SK-N-SH (cell line): ENCODE results near the gene UBTD2. TPM values are rescaled to one million over a fixed set of nuclear protein-coding genes. Genes with fewer than 3 reads are reported as not detected.

Source experiments
- CTCF ChIA-PET: fragments of 300-600, 350-600 bp; formaldehyde crosslinking; extraction: SDS; loops from one replicate; lab custom pipeline; 2021; lab: Yijun Ruan, JAX
- POLR2A ChIA-PET: fragments of 350-600 bp; sonication (Branson Sonifier 250); formaldehyde crosslinking; extraction: SDS; loops from one replicate; lab custom pipeline; 2020; ENCODE audit warnings: antibody characterized with exemption, inconsistent platforms; lab: Yijun Ruan, JAX
- DNase-seq: peaks from one replicate; pipeline ENCODE4 v3.0.0; 2012
- H2AFZ ChIP-seq: fragments of 200-600 bp; sonication (generic); 2 replicates; pipeline ENCODE4 v1.8.1; 2016; ENCODE audit warnings: antibody characterized with exemption, mild to moderate bottlenecking, low read depth
- H3F3A ChIP-seq: fragments of 200-600 bp; sonication (generic); replicated peaks from 2 replicates; pipeline ENCODE3; 2016; ENCODE audit warnings: antibody characterized with exemption, mild to moderate bottlenecking; ENCODE audit not compliant: insufficient read depth
- H3K27ac ChIP-seq, 2 experiments: fragments of 200-500 bp in 1 of 2; fragments of 200-600 bp in 1 of 2; sonication (Bioruptor generic) in 1 of 2; sonication (generic), shearing (Covaris generic) in 1 of 2; 2 replicates each; pipeline versions ENCODE4 v1.5.1 to v1.6.1; 2014 to 2016; ENCODE audit warnings: low read depth in 2 of 2, inconsistent platforms in 1 of 2, low read length in 1 of 2, mild to moderate bottlenecking in 1 of 2, mixed read lengths in 1 of 2
- H3K27me3 ChIP-seq: fragments of 200-600 bp; sonication (generic), shearing (Covaris generic); 2 replicates; pipeline ENCODE4 v1.6.1; 2016; ENCODE audit warnings: mixed run types; ENCODE audit not compliant: insufficient read depth
- H3K36me3 ChIP-seq, 2 experiments: fragments of 200-500 bp in 1 of 2; fragments of 200-600 bp in 1 of 2; sonication (Bioruptor generic) in 1 of 2; sonication (generic) in 1 of 2; replicated peaks in 1 of 2; 2 replicates each; pipeline versions ENCODE3 to v1.5.1; 2014 to 2016; ENCODE audit warnings: low read length in 1 of 2, mild to moderate bottlenecking in 1 of 2; ENCODE audit not compliant: insufficient read depth in 2 of 2, control insufficient read depth in 1 of 2
- H3K4me1 ChIP-seq, 2 experiments: fragments of 200-500 bp in 1 of 2; fragments of 200-600 bp in 1 of 2; sonication (Bioruptor generic) in 1 of 2; sonication (generic), shearing (Covaris generic) in 1 of 2; 2 replicates each; pipeline versions ENCODE4 v1.5.1 to v1.6.1; 2014 to 2016; ENCODE audit warnings: low read depth in 1 of 2, low read length in 1 of 2, mixed run types in 1 of 2; ENCODE audit not compliant: insufficient read depth in 2 of 2, control insufficient read depth in 1 of 2
- H3K4me2 ChIP-seq: fragments of 200-600 bp; sonication (generic), shearing (Covaris generic); 2 replicates; pipeline ENCODE4 v1.6.1; 2017; ENCODE audit warnings: mixed run types
- H3K4me3 ChIP-seq, 2 experiments: fragments of 200-500 bp in 1 of 2; fragments of 200-600 bp in 1 of 2; sonication (Bioruptor generic) in 1 of 2; sonication (generic), shearing (Covaris generic) in 1 of 2; 2 replicates each; pipeline versions ENCODE4 v1.5.1 to v1.8.1; 2014 to 2016; ENCODE audit warnings: low read depth in 2 of 2, inconsistent platforms in 1 of 2, low read length in 1 of 2, mild to moderate bottlenecking in 1 of 2, mixed read lengths in 1 of 2, moderate library complexity in 1 of 2
- H3K79me2 ChIP-seq: fragments of 200-600 bp; sonication (generic); 2 replicates; pipeline ENCODE4 v1.8.1; 2017; ENCODE audit warnings: mild to moderate bottlenecking; ENCODE audit not compliant: insufficient read depth
- H3K9ac ChIP-seq: fragments of 200-600 bp; sonication (generic); 2 replicates; pipeline ENCODE4 v1.6.1; 2017; ENCODE audit warnings: mixed run types
- H3K9me2 ChIP-seq: fragments of 200-600 bp; sonication (generic); 2 replicates; pipeline ENCODE4 v1.6.1; 2017; ENCODE audit warnings: mixed run types
- H3K9me3 ChIP-seq: fragments of 200-600 bp; sonication (generic); 2 replicates; pipeline ENCODE4 v1.6.1; 2017; ENCODE audit warnings: mixed run types, mild to moderate bottlenecking, moderate library complexity
- H4K20me1 ChIP-seq: fragments of 200-600 bp; sonication (generic); 2 replicates; pipeline ENCODE4 v1.6.1; 2017; ENCODE audit warnings: mild to moderate bottlenecking, mixed run types; ENCODE audit not compliant: insufficient read depth
- CHD2 ChIP-seq: fragments of 150-350 bp; IDR thresholded peaks from 2 replicates; pipeline ENCODE4 v1.6.1; 2018; ENCODE audit warnings: low read length; ENCODE audit not compliant: partially characterized antibody
- FOSL2 ChIP-seq: IDR thresholded peaks from 2 replicates; pipeline ENCODE4 v1.4.0; 2012; ENCODE audit warnings: low read depth, mild to moderate bottlenecking, moderate library complexity, borderline replicate concordance
- FOXJ3 ChIP-seq: sonication (generic); formaldehyde crosslinking; IDR thresholded peaks from 2 replicates; pipeline ENCODE4 v1.5.1; 2020; ENCODE audit warnings: mild to moderate bottlenecking, missing genetic modification reagents
- IRF3 ChIP-seq: fragments of 150-350 bp; IDR thresholded peaks from 2 replicates; pipeline ENCODE4 v1.6.1; 2016; ENCODE audit warnings: mild to moderate bottlenecking, low read depth, low read length
- JUND ChIP-seq: IDR thresholded peaks from 2 replicates; pipeline ENCODE4 v1.4.0; 2012
- MXI1 ChIP-seq: IDR thresholded peaks from 2 replicates; pipeline ENCODE4 v1.6.1; 2012; ENCODE audit warnings: mild to moderate bottlenecking, low read depth, low read length, improper control_type of control experiment
- NFIC ChIP-seq: IDR thresholded peaks from 2 replicates; pipeline ENCODE4 v1.4.0; 2012; ENCODE audit warnings: borderline replicate concordance
- POLR2AphosphoS5 ChIP-seq: IDR thresholded peaks from 2 replicates; pipeline ENCODE4 v1.6.1; 2012; ENCODE audit warnings: low read depth, low read length
- RFX5 ChIP-seq: IDR thresholded peaks from 2 replicates; pipeline ENCODE4 v1.6.1; 2012; ENCODE audit warnings: mild to moderate bottlenecking, improper control_type of control experiment, low read length
- SIN3A ChIP-seq: IDR thresholded peaks from 2 replicates; pipeline ENCODE4 v1.6.1; 2012; ENCODE audit warnings: low read depth, mild to moderate bottlenecking, low read length, moderate library complexity, borderline replicate concordance
- SMC3 ChIP-seq: IDR thresholded peaks from 2 replicates; pipeline ENCODE4 v1.6.1; 2012; ENCODE audit warnings: low read depth, low read length, improper control_type of control experiment
- TAF1 ChIP-seq: IDR thresholded peaks from 2 replicates; pipeline ENCODE4 v1.6.1; 2012; ENCODE audit warnings: low read depth, mild to moderate bottlenecking, low read length, moderate library complexity, borderline replicate concordance
- TCF12 ChIP-seq: IDR thresholded peaks from 2 replicates; pipeline ENCODE4 v1.4.0; 2012
- USF2 ChIP-seq: fragments of 150-350 bp; IDR thresholded peaks from 2 replicates; pipeline ENCODE4 v1.6.1; 2017; ENCODE audit warnings: antibody characterized with exemption, low read length, low read depth, borderline replicate concordance
- ZBTB33 ChIP-seq: IDR thresholded peaks from 2 replicates; pipeline ENCODE4 v1.4.0; 2012; ENCODE audit warnings: low read depth, borderline replicate concordance
- WGBS: methylation state at CpG from one replicate; pipeline ENCODE4 v1.1.6; 2017; ENCODE audit warnings: low lambda C conversion rate; 5-methylcytosine and 5-hydroxymethylcytosine counted together
- polyA plus RNA-seq, 3 experiments: library from polyadenylated mRNA; depleted of rRNA; stranded (reverse); fragments of >200 nt; gene quantifications; 2 replicates each; pipeline ENCODE4 v1.2.3, GENCODE V29; 2012
- TF ChIP-seq, protein P1 (sequence below): IDR thresholded peaks from 2 replicates; pipeline ENCODE4; 2012
- TF ChIP-seq, protein P2 (sequence below): IDR thresholded peaks from 2 replicates; pipeline ENCODE4 v1.4.0; 2012; ENCODE audit warnings: low read depth

UBTD2 gene
- polyA plus RNA-seq, 1 of the 3 experiments (the other 2 are of a cell fraction): 13.8 TPM

DNA sequence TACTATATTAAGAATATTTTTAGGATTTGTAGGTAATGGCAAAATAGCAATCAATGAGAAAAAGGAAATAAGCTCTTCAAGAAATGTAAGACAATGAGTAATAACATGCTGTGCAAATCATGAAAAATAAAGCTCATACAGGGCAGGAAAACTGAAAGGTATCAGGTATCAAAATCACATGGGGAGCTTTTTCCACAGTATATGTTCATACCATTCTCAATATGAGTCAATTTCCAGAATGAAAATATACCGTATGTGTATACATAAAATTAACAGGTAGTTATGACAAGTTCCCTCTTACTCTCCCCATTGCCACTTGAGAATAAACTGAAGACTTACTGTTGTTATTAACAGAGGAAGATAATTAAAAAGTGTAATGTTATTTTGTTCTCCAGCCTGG lies 53.7 kb downstream of the UBTD2 start:
- Histone ChIP-seq H3K9ac (no peak overlapping the region), H3K27me3 (no peaks in the 10 kb centered on the region), H3K4me2 (no peak overlapping the region), H3K27ac (no peak overlapping the region), H3K4me1 (peaks cover 0 to 7% of the 10 kb centered on the region in 2 experiments; a peak in 2 of 4 replicates), H3K9me2 (no peaks in the 10 kb centered on the region), H3K9me3 (no peaks in the 10 kb centered on the region), H3K79me2 (peaks cover 57% of the 10 kb centered on the region)
- WGBS: 97% methylated on average over 1 of the region's 1 CpG
- POLR2A ChIA-PET: no interaction called here
- no peak for DNase-seq
- TF ChIP-seq SMC3 (no peak), SIN3A (no peak), POLR2AphosphoS5 (no peak), TAF1 (no peak), JUND (no peak), FOXJ3 (CRISPR knock-in tag) (no peak), RFX5 (no peak), MXI1 (no peak), NFIC (no peak), TCF12 (no peak), USF2 (no peak), CHD2 (no peak), IRF3 (no peak), ZBTB33 (no peak), FOSL2 (no peak)
- TF ChIP-seq, protein P1, sequence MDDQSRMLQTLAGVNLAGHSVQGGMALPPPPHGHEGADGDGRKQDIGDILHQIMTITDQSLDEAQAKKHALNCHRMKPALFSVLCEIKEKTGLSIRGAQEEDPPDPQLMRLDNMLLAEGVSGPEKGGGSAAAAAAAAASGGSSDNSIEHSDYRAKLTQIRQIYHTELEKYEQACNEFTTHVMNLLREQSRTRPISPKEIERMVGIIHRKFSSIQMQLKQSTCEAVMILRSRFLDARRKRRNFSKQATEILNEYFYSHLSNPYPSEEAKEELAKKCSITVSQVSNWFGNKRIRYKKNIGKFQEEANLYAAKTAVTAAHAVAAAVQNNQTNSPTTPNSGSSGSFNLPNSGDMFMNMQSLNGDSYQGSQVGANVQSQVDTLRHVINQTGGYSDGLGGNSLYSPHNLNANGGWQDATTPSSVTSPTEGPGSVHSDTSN: no peak
- TF ChIP-seq, protein P2, sequence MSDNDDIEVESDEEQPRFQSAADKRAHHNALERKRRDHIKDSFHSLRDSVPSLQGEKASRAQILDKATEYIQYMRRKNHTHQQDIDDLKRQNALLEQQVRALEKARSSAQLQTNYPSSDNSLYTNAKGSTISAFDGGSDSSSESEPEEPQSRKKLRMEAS: no peak
- TF ChIP-seq, all 33 proteins: peak for 0
- Histone ChIP-seq H2AFZ (no peak overlapping the region), H3K36me3 (peaks cover 24 to 68% of the 10 kb centered on the region in 2 experiments), H4K20me1 (peaks cover 6% of the 10 kb centered on the region), H3K4me3 (no peak overlapping the region), H3F3A (peaks cover 8% of the 10 kb centered on the region)
- CTCF ChIA-PET: interaction anchor here (0.7 to 1.9 kb wide), 2 partner anchors 27 to 53 kb away, joined by 4 to 5 read pairs; partner anchors contain the start of gene UBTD2
